HG03280 (cell line): ENCODE data around the gene SOWAHD.
A peak's percentile ranks its signal among the peaks of the same experiment; 100 is the strongest.
"Not testable (repeated sequence)": the region's sequence is repeated elsewhere in the genome, so short reads cannot be mapped to it uniquely, and the experiment has no call there.

Experiments
- ATAC-seq: cut with Tn5 transposase; IDR thresholded peaks from one replicate; pipeline ENCODE4 v1.9.1; 2021; ENCODE audit warnings: mild to moderate bottlenecking, moderate library complexity; ENCODE audit not compliant: unreplicated experiment

SOWAHD gene

GRCh38 chrX:119757979-119758730 is at the start of gene SOWAHD:
SOWAHD (plus strand) TSS chrX:119758588; CDS start chrX:119758668, 80 bp downstream.
- no peak for ATAC-seq

- ATAC-seq: no peak
These were observed 49.5 kb upstream of the SOWAHD start for GRCh38 chrX:119708936-119709335.

- no peak for ATAC-seq
These were observed 48.8 kb upstream of the SOWAHD start for GRCh38 chrX:119709630-119710029.

GRCh38 chrX:119721487-119721886 is 36.9 kb upstream of the SOWAHD start:
- ATAC-seq: no peak

GRCh38 chrX:119721926-119722325 is 36.5 kb upstream of the SOWAHD start:
- no peak for ATAC-seq

GRCh38 chrX:119726900-119727555 is 31.4 kb upstream of the SOWAHD start:
- no peak for ATAC-seq

GRCh38 chrX:119728487-119728886 is 29.9 kb upstream of the SOWAHD start:
- no peak for ATAC-seq

- no peak for ATAC-seq
These were observed 28.8 kb upstream of the SOWAHD start for GRCh38 chrX:119729408-119730201.

GRCh38 chrX:119734897-119735339 is 23.5 kb upstream of the SOWAHD start:
- no peak for ATAC-seq

- no peak for ATAC-seq
These were observed 22.9 kb upstream of the SOWAHD start for GRCh38 chrX:119735467-119735866.

- no peak for ATAC-seq
These were observed 22.1 kb upstream of the SOWAHD start for GRCh38 chrX:119736206-119736764.

GRCh38 chrX:119738742-119739141 is 19.6 kb upstream of the SOWAHD start:
- ATAC-seq: no peak

GRCh38 chrX:119745283-119745848 is 13.0 kb upstream of the SOWAHD start:
- ATAC-seq: no peak

GRCh38 chrX:119750131-119750530 is 8.3 kb upstream of the SOWAHD start:
- ATAC-seq: not testable (repeated sequence)

GRCh38 chrX:119750751-119751150 is 7.6 kb upstream of the SOWAHD start:
- ATAC-seq: not testable (repeated sequence)

GRCh38 chrX:119753001-119753400 is 5.4 kb upstream of the SOWAHD start:
- ATAC-seq: no peak

- ATAC-seq: no peak
These were observed 4.6 kb upstream of the SOWAHD start for GRCh38 chrX:119753639-119754257.

- ATAC-seq: peak; percentile 68
These were observed 2.3 kb upstream of the SOWAHD start for GRCh38 chrX:119755981-119756533.

GRCh38 chrX:119756926-119757635 is 1.3 kb upstream of the SOWAHD start:
- no peak for ATAC-seq

- no peak for ATAC-seq
These were observed 776 bp upstream of the SOWAHD start for GRCh38 chrX:119757646-119757978.
